GM11168 (cell line): Measurements from ENCODE around the gene UXS1.
"Not testable (repeated sequence)": the region's sequence is repeated elsewhere in the genome, so short reads cannot be mapped to it uniquely, and the experiment has no call there.

ENCODE experiments used
- in situ Hi-C: fragments of 300-500 bp; cut with MboI; formaldehyde crosslinking; loops from one replicate; pipeline ENCODE4 v1.12.0; 2022; ENCODE audit warnings: low sequenced_read_pairs; ENCODE audit not compliant: unreplicated experiment

The UXS1 gene

DNA sequence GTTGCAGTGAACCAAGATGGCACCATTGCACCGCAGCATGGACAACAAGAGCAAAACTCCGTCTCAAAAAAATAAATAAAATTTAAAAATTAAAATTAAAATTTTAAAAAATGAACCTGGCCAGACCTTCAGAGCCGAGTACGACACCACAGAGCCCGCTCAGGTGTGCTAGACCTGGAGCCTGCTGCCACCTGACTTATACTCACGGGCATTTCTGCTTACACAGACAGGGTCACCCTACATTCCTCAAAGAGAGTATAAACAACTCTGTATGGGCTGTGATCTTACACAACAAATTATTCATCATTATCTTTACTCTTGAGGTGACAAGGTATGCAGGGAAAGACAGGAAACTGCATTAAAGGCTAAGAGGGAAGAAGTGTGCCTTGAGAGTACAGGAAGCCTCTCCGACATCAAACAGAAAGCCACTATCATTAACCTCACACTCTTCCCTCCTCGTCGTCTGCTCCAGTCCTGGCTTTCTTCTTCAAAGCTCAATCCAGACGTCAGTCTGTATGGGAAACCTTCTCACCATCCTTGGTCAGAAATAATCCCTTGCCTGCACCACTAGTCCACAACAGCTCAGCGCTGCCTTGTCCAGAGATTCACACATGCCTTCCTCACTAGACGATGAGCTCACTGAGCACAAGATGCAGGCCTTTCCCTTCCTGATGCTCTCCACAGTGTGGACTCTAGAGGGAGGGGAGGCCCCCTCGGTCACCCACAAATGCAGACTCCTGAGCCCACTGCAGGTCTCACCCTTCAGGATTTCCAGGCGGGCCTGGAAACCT lies 56.2 kb downstream of the UXS1 start:
- in situ Hi-C loops: no loop called here

DNA sequence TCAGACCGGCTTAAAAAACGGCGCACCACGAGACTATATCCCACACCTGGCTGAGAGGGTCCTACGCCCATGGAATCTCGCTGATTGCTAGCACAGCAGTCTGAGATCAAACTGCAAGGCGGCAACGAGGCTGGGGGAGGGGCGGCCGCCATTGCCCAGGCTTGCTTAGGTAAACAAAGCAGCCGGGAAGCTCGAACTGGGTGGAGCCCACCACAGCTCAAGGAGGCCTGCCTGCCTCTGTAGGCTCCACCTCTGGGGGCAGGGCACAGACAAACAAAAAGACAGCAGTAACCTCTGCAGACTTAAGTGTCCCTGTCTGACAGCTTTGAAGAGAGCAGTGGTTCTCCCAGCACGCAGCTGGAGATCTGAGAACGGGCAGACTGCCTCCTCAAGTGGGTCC lies 62.9 kb downstream of the UXS1 start:
- in situ Hi-C loops: not testable (repeated sequence)

DNA sequence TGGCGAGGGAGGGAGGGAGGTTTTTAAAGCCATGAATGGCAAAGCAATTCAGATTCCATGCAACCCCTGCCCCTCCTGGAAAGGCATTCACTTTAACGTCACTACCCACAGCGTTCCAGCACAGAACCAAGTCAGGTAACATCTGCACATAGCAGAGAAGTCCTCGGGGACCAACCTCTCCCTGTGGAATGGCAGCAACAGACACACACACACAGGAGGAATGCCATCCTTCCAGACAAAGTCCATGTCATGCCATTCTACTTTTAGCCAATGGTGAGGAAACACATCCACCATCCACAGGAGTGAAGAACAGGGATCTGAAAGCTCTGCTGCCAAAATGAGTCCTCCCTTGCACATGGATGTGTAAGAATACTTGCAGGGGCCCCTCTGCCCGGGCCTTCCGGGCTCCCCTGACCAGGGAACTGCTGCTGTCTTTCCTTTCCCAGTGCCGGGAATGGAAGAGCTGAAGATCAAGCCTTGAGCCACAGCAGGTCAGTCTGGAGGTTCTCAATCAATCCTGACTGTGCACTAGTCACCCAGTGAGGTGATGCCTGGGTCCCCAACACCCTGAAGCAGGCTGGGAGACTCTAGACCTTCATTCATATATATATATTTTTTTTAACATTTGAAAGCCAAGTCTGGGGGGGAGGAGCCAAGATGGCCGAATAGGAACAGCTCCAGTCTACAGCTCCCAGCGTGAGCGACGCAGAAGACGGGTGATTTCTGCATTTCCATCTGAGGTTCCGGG lies 63.7 kb downstream of the UXS1 start:
- in situ Hi-C loops: no loop called here

DNA sequence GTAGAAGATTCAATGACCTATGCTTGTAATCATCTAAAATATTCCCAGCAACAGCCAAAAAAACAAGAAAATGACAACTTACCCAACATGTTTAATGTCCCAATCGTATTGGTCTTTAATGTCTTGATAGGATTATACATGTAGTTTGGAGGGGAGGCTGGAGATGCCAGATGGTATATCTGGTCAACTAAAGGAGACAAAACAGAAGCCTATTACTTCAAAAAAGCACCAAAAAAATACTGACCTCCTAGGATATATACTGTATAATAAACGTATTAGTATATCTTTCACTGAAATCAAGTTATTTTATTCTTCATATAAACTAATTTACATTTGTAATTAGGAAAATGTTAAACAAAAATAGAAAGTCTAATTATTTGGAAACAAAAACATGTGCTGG lies 64.5 kb downstream of the UXS1 start:
- in situ Hi-C loops: no loop called here

DNA sequence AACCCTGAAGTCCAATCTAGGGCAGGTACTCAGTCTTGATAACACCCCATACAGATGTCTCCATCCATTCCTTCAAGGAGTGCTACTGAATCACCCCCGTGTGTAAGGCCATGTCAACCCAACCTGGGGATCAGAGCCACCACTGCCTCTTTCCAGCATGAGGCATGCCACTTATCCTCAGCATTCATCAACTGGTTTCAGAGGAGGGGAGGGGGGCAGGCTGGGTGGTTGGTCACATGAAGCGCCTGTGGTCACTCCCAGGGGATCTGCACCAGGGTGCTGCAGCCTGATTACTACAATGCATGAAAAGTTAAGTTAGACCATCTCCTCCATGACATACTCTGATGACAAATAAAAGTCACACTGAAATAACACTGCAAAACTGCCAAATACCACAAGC lies 65.0 kb downstream of the UXS1 start:
- in situ Hi-C loops: no loop called here

DNA sequence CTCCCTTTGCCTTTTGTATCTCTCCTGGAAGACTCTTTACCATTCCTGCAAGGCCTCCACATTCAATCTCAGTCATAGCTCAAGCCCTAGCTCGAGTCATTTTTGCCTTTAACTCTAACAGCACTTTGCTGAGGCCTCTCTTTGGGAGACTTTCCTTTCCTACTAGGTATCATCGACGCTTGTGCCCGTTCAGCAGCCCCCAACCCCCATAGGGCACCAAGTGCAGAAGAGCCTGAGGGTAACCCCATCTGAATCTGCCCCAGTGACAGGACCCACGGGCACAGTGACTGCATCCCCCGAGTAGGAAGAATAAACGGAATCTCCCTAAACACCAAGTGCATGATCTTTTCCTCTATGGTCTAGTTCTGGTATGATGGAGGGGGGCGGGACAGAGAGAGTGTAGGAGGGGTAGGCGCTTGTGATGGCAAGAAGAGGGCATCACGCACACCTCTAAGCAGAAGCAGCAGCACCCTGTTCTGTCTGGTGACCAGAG lies 66.3 kb downstream of the UXS1 start:
- in situ Hi-C loops: no loop called here

DNA sequence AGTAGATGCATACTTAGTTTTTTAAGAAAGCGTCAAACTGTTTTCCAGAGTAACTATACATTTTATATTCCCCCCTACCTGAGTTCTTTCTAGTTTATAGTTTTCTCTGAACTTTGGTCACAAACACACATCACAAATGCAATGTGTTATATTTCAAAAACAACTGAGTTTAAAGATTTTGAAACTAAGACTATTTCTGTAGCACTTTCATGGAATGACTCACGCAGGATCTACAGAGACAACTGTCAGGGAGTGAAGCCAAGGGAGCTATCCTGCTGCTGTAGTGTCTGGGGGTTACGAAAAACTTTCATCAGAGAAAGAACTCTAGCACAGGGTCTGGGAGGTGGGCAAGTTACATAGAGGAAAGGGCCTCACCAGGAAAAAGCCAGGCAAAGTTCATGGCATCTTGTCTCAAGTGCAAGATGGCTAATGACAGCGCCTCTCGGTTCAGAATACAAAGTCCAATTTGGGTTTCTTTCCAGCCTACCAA lies 66.8 kb downstream of the UXS1 start:
- in situ Hi-C loops: no loop called here

DNA sequence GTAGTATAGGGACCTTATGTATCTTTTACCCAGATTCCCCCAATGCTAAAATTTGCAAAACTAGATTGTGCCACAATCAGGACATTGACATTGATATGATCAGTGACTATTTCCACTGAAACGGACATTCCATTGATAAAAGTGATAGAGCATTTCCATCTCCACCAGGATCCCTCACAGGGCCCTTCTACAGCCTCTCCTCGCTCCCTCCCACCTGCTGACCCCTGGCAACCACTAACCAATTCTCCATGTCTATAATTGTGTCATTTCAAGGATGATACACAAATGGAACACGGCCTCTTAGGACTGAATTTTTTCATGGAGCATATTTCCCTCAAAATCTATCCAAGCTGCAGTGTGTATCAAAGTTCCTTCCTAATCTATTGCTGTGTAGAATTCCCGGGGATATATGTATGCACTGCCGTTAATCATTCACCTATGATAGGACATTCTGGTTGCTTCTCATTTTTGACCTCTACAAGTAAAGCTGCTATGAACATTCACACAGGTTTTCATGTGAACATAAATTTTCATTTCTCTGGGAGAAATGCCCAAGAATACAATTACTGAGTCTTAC lies 67.3 kb downstream of the UXS1 start:
- in situ Hi-C loops: no loop called here

DNA sequence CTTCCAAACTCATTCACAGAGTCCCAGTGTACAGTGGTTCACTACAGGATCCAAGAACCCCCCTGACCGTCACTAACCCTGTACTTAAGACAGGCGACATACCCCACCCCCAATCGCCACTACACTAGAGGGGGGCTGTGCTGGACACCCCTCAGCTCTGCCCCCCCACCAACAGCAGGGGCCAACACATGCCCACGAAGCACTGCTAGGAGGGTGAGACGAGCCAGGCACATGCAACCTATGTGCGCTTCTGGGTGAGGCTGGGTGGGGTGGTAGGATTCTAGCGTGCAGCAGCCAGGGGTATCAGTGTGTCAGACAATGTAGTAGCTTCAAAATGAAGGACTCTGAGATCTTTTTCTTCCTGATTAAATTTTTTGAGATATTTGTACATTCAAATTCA lies 67.8 kb downstream of the UXS1 start:
- in situ Hi-C loops: no loop called here

DNA sequence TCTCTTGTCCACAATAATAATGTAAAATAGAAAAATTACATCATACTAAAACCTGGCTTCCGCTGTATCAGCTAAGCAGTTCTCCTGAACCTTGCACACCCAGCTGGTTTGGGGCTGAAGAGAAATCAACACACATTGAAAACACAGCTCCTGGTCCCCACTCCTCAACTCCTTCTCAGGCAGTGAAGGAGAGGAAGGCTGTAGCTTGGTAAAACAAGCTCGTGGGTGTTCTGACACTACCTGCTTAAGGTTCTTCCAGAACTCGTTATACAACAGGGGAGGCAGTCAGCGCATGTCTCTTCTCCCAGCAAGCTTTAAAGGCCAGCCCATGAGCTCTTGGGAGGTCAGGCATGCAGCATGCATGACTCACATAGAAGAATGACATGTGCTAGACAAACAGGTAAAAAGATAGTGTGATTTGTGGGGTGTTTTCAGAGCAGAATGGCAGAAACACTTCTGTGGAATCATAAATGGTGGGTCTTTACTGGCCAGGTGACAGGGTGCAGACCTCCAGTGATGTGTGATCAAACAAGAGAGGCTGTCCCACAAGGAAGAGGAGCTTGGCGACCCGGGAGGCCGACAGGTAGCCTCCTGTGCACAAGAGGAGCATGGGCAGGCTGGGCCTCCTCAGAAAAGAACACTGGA lies 69.1 kb downstream of the UXS1 start:
- in situ Hi-C loops: no loop called here

DNA sequence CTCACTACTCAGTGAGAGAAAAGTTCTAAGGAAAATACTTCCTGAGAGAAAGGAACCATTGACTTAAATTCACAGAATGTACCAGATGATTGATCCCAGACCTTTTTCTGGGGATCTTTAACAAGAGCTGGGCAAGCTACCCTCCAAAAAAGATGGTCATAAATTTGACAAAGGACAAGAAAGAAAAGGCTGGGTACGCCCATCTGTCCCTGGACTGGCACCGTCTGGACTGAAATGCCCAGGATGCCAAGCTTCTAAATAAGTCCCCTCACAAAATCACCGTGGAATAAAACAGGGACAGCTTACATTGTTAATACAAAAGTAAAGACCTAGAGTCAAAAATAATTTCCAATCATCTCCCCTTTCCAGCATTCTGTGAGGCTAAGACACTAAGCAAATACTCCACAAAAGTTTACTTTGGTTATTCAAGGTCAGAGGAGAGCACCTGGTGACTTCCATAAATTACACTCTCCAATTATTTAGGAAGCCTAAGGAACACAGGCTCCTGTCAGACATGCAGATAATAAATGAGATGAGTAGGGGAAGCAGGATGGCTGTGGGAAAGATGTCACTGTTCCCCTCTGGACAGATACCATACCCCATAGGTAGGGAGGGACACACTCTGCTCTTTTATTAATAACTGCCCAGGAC lies 69.9 kb downstream of the UXS1 start:
- in situ Hi-C loops: no loop called here

DNA sequence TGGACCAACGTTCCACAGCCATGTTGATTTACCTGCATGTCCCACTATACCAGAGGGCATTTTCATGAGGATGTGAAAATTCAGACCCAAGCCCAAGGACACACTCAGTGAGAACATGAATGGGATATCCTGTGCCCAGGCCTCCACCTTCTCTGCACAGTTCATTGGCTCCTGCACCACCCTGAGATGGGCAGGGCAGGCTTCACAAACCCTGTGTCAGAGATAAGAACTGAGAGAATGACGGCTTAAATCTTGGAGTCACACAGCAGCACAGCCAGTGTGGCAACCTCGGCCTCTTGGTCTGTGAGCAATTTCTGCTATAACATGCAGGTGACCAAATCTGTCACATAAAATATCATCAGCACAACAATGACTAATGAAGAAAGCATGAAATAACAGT lies 71.9 kb downstream of the UXS1 start:
- in situ Hi-C loops: no loop called here

DNA sequence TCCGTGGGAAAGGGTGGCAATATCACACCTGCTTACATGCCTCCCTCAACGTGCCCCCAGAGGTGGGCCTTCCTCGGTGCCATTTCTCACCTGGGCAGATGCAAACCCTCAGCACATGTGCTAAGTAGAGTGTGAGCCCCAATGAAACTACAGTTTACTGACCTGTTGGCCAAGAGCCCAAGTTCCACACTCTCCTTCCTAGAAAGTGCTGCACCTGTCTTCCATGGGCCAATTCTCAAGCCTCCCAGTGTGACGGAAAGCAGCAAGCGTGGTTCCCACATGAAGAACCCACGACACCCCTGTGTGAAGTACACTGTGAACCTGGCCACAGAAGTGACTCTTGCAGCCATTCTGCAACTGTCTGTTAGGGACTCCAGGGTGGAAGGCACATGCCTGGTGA lies 73.7 kb downstream of the UXS1 start:
- in situ Hi-C loops: no loop called here

DNA sequence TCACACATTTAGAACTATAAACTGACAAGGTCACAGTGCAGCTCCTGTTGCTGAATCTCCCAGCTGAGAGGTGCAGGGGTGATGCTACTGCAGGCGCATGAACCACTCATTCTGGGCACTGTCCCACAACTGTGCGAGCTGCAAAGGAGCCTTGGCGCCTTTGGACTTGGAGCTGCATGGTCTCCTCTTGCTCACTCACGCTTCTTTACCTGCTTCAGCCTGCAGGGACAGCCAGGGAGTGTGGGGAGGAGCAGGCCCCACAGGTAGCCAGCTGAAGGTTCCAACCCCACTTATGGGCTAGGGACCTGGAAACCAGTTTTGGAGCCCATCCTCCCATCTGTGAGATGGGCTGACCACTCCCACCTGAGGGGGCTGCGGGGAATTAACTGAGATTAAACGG lies 75.0 kb downstream of the UXS1 start:
- in situ Hi-C loops: no loop called here

DNA sequence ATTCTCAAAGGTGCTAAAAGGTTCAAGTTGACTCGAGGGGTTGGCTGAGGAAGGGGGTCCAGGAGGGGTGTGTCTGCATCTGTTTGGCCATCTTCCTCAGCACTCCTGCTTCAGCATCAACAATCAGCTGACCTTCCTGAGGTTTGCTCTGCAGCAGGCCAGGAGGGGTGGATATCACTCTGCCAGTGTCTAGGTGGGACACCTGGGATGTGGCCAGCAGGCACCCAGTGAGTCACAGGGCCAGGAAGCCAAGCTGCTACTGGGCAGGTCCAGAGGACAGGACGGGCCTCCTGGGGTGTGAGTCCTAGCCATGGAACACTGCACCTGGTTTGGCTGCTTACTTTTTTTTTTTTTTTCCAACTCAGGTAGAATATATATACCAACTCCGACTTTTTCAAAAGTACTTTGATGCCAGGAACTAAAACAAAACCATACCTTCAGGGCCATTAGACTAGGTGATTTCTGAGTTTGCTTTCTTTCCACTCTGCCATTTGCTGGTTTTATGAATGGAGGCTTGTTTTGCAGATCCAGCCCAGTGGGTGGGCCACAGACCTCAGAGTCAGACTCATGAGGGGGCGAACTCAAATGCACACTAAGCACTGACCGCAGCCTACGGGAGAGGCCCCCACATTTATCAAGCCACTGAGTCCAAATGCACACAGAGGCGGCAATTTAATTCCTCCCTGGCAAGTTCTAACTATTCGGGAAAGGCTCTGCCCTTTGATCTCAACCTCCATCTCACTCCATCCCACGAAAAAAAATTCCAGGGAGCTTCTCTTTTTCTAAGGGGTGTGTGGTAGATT lies 76.0 kb downstream of the UXS1 start:
- in situ Hi-C loops: no loop called here

DNA sequence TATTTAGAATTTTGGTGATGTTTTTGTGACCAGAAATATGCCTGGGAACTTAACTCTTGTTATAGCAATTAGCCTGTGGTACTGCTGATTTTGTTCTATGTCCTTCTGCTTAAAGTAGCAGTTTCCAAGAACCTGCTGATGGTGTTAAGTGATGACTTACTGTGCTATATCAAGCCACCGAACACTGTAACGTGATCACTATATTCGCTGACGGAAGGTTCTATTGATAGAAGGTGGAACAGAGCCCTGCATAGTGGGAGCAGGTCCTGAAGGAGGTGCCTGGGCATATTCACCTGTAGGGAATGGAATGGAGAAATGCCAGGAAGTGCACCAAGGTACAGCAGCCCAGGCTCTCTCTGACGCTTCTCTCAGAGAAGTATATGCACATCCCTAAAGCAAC lies 76.8 kb downstream of the UXS1 start:
- in situ Hi-C loops: no loop called here

DNA sequence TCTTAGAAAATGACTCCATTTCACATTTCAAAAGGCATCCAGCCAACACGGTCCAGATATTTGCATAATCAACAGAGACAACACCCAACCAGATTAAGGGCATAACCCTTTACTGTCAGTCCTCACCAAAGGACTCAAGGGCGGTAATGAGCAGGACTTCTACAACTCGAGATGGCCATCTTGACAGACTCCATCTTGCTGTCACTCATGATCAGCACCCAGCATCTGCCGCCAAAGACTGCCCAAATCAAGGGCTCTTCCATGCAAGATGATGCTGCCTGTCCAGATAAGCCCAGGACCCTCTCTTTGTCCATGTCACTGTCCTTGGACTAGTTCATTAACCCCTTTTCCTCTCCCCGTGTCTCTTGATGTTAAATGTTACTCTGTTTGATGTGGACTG lies 77.9 kb downstream of the UXS1 start:
- in situ Hi-C loops: no loop called here

DNA sequence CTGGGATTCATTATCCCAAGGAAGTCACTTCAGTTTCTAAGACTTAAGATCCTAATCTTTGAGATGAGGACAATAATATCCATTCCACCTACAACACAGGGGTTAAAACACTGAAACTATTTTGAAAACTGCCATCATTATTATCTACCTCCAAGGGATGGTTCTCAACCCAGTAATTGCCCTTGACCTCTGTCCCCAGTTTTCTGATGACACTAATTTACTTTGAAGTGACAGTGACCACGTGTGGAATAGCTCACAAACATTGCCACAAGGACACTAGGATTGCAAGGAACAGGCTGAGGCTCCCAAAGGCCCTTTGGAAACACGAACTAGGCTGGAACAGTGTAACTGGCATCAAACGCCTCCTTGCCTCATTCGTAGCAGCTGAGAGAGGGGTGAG lies 78.4 kb downstream of the UXS1 start:
- in situ Hi-C loops: no loop called here

DNA sequence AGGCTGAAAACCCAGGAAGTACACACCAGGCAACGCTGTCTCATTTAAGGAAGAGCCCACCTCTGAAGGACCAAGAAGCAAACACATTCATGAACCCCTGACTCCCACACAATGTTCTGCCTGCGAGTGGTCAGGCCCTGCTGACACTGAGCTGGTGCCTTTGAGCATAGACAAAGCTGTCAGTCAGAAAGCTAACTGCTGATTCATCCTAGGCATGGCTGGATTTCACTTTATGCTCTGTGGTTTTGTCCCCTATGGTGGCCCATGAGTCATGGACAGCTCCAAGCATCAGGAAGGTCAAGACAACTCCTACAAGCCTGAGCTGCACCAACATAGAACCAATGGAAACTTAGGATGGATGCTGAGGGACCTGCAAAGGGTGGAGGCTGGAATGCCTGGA lies 78.9 kb downstream of the UXS1 start:
- in situ Hi-C loops: no loop called here
